Tibial artery (tissue), 4 donors: ENCODE data around the gene ZBTB7A.

Experiments used
- DNase-seq, 2 donors: peaks; one replicate each; pipeline ENCODE4 v3.0.0-alpha.2; 2019
- H3K27ac ChIP-seq, 2 donors: fragments of 200-600 bp; sonication (generic) in 1 of 2; 1 replicate in 1 of 2; 2 replicates in 1 of 2; pipeline ENCODE4 v1.5.1; 2018 to 2019; ENCODE audit warnings: mild to moderate bottlenecking in 1 of 2
- H3K27me3 ChIP-seq, 2 donors: fragments of 200-600 bp; sonication (generic) in 1 of 2; one replicate each; pipeline versions ENCODE4 v1.5.1 to v1.6.0; 2016 to 2019
- H3K36me3 ChIP-seq, 3 donors: fragments of 200-600 bp; sonication (generic) in 2 of 3; one replicate each; pipeline ENCODE4 v1.5.1; 2016 to 2019; ENCODE audit warnings: mild to moderate bottlenecking in 2 of 3
- H3K4me1 ChIP-seq, 4 donors: fragments of 200-600 bp; sonication (generic) in 2 of 4; 1 replicate in 3 of 4; 2 replicates in 1 of 4; pipeline ENCODE4 v1.5.1; 2016 to 2019
- H3K4me3 ChIP-seq, 2 donors: fragments of 200-600 bp; sonication (generic) in 1 of 2; 1 replicate in 1 of 2; 2 replicates in 1 of 2; pipeline ENCODE4 v1.5.1; 2018 to 2019; ENCODE audit warnings: mild to moderate bottlenecking in 2 of 2
- H3K9me3 ChIP-seq, 3 donors: fragments of 200-600 bp; sonication (generic) in 1 of 3; one replicate each; pipeline ENCODE4 v1.5.1; 2016 to 2019
- intact Hi-C: fragments of 100-400 bp; cut with DNase I; formaldehyde crosslinking; loops from one replicate; pipeline ENCODE4 v1.15.0; 2023; ENCODE audit warnings: low total_unique reads
- TF ChIP-seq, protein P1 (sequence below), 2 experiments: fragments of 200-600 bp in 1 of 2; fragments of 450-650 bp in 1 of 2; IDR thresholded peaks; one replicate each; pipeline ENCODE4 v1.5.1; 2017 to 2019; ENCODE audit warnings: antibody characterized with exemption in 2 of 2, mild to moderate bottlenecking in 1 of 2, moderate library complexity in 1 of 2

The ZBTB7A gene

DNA sequence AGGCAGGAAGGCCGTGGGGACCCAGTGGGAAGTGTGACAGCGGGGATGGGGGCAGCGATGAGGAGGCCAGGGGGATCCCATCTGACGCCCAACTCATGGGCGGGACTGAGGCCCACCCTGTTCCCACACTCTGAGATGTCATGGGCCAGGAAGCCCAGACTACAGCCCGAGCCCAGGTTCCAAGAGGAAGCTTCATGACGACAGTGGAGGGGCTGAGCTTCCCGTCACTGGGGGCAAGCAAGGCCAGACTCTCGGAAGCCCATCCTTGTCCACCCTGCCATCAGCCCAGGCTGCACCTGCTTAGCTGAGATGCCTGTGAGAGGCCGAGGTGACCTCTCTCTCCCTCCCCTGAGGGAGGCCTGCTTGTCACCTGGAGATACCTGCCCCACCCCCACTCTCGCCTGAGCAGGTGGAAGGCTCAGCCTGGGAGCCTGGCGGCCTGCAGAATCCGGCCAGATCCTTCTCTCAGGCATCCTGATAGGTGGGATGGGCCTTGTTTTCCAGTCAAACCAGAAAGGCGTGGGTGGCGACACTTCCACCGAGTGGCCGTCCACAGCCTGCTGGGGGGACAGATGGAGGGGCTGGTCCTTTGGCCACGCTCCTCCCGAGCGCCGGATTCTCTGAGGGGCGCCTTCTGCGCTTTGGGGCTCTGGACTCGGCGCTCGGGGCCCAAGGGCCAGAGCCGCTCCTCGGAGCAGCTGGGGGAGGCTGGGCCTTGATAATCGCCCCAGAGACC, 4.8 kb downstream of the ZBTB7A start:
- intact Hi-C loops = no loop called here
- Histone ChIP-seq H3K27me3 (no peaks in the 10 kb centered on the region), H3K4me1 (peaks cover 10 to 71% (median 64%) of the 10 kb centered on the region in 4 donors), H3K9me3 (no peaks in the 10 kb centered on the region), H3K27ac (peak overlapping the region; percentile 99), H3K36me3 (peaks cover 0 to 10% (median 0%) of the 10 kb centered on the region in 3 donors), H3K4me3 (peak overlapping the region; percentile 46 to 98)
- no peak for DNase-seq
- TF ChIP-seq, protein P1, sequence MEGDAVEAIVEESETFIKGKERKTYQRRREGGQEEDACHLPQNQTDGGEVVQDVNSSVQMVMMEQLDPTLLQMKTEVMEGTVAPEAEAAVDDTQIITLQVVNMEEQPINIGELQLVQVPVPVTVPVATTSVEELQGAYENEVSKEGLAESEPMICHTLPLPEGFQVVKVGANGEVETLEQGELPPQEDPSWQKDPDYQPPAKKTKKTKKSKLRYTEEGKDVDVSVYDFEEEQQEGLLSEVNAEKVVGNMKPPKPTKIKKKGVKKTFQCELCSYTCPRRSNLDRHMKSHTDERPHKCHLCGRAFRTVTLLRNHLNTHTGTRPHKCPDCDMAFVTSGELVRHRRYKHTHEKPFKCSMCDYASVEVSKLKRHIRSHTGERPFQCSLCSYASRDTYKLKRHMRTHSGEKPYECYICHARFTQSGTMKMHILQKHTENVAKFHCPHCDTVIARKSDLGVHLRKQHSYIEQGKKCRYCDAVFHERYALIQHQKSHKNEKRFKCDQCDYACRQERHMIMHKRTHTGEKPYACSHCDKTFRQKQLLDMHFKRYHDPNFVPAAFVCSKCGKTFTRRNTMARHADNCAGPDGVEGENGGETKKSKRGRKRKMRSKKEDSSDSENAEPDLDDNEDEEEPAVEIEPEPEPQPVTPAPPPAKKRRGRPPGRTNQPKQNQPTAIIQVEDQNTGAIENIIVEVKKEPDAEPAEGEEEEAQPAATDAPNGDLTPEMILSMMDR (IDR thresholded peaks at IDR 0.05) = no peak

DNA sequence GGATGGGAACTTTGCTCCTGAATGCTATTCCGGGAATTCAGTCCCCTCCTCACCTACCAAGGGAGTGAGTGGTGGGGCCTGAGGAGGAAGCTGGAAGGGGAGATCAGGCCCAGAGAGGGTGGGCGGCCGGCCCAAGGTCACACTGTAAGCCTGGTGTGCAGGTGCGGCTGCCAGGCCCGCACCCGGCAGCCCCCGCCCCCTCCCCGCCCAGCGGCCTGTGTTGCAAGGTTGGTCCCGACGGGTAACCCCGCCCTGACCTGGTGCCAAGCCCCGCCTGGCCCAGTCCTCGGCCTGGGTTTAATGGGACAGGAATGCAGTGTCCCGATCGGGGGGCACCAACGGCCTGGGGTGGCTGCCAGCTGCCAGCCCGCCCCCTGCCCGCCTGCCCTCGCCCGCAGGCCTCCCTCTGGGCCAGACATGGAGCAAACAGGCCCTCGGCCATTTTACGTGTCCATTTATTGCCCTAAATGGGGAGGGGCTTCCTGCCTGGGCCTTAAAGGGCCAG, 5.5 kb downstream of the ZBTB7A start:
- peak; percentile 89 to 96 for DNase-seq
- intact Hi-C loops = no loop called here
- Histone ChIP-seq H3K9me3 (no peaks in the 10 kb centered on the region), H3K27ac (peak overlapping the region; percentile 99), H3K27me3 (no peaks in the 10 kb centered on the region), H3K36me3 (peaks cover 0 to 15% (median 0%) of the 10 kb centered on the region in 3 donors), H3K4me3 (peak overlapping the region; percentile 46 to 98), H3K4me1 (peaks cover 10 to 71% (median 64%) of the 10 kb centered on the region in 4 donors)
- TF ChIP-seq, protein P1 (IDR thresholded peaks at IDR 0.05) = no peak

- intact Hi-C loops = no loop called here
- Histone ChIP-seq H3K4me3 (peak overlapping the region; percentile 46 to 98), H3K27me3 (no peaks in the 10 kb centered on the region), H3K9me3 (no peaks in the 10 kb centered on the region), H3K27ac (peak overlapping the region; percentile 99), H3K36me3 (peaks cover 0 to 17% (median 0%) of the 10 kb centered on the region in 3 donors), H3K4me1 (peaks cover 10 to 71% (median 64%) of the 10 kb centered on the region in 4 donors)
- TF ChIP-seq, protein P1 (IDR thresholded peaks at IDR 0.05) = no peak
- DNase-seq = no peak
Measured at GRCh38 chr19:4060621-4061177, 6.0 kb downstream of the ZBTB7A start.

DNA sequence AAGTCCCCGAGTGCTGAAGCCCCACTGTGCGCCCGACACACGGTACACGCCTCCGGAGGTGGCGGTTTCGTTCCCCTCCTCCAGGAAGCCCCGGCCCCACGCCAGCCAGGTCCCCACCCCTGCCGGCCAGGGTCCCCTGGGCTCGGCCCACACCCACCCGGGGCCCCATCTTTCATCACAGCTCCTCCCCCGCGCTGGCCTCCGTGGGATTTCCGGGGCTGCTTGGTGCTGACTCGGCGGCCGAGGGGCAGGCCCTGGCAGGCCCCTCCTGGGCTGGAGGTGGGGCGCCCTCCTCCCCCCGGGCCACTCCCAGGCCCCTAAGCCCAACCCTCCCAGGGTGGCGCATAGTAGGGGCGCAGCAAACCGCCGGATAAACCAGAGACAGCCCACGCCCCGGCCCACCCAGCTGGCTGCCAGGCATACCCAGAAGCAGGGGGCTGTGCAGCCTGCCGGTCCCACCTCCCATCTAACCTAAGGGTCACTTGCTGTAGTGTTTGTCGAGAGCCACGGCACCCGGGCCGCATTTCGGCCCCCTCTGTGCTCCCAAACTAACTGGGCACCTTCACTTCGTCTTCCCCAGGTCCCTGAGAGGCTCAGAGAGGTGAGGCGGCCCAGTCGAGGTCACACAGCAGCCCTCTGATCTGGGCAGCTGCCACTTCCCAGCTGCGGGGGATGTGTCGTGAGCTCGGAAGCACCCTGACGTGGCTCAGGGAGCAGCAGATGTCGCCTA, 6.6 kb downstream of the ZBTB7A start:
- Histone ChIP-seq H3K36me3 (peaks cover 2 to 20% (median 2%) of the 10 kb centered on the region in 3 donors), H3K27ac (peak overlapping the region; percentile 99), H3K27me3 (no peaks in the 10 kb centered on the region), H3K4me3 (peak overlapping the region; percentile 37 to 98), H3K4me1 (peaks cover 10 to 71% (median 64%) of the 10 kb centered on the region in 4 donors), H3K9me3 (no peaks in the 10 kb centered on the region)
- DNase-seq = peak; percentile 61 to 82
- TF ChIP-seq, protein P1 (IDR thresholded peaks at IDR 0.05) = no peak
- intact Hi-C loops = loop anchor here (5.0 kb wide), 2 partner anchors 53 to 73 kb away; partner anchors contain the start of genes EEF2 and PIAS4

- peak overlapping the region; percentile 99 for H3K27ac ChIP-seq
- peak overlapping the region; percentile 37 to 98 for H3K4me3 ChIP-seq
- no peak for DNase-seq
- peaks cover 8 to 26% (median 8%) of the 10 kb centered on the region in 3 donors for H3K36me3 ChIP-seq
- H3K4me1 ChIP-seq = peaks cover 10 to 71% (median 64%) of the 10 kb centered on the region in 4 donors
- H3K9me3 ChIP-seq = no peaks in the 10 kb centered on the region
- TF ChIP-seq, protein P1 (IDR thresholded peaks at IDR 0.05) = no peak
- intact Hi-C loops = loop anchor here (5.0 kb wide), 2 partner anchors 52 to 72 kb away; partner anchors contain the start of genes EEF2 and PIAS4
- no peaks in the 10 kb centered on the region for H3K27me3 ChIP-seq
Measured at GRCh38 chr19:4059453-4059871, 7.2 kb downstream of the ZBTB7A start.
